ENCODE data around the gene CFAP65.

CFAP65 gene

GRCh38 chr2:219082332-219082958 is 41.1 kb upstream of the CFAP65 start:
- H3K4me3 ChIP-seq (ENCODE audit: low read length), result no peak overlapping the region
- no peak for DNase-seq (ENCODE audit: low read depth)
- TF ChIP-seq CTCF (conservative IDR thresholded peaks at IDR 0.05; ENCODE audit: low read length), result no peak

GRCh38 chr2:219081701-219082331 is 40.5 kb upstream of the CFAP65 start:
- DNase-seq (ENCODE audit: low read depth), result no peak
- H3K4me3 ChIP-seq (ENCODE audit: low read length), result no peak overlapping the region
- no peak for TF ChIP-seq CTCF (conservative IDR thresholded peaks at IDR 0.05; ENCODE audit: low read length)

DNA sequence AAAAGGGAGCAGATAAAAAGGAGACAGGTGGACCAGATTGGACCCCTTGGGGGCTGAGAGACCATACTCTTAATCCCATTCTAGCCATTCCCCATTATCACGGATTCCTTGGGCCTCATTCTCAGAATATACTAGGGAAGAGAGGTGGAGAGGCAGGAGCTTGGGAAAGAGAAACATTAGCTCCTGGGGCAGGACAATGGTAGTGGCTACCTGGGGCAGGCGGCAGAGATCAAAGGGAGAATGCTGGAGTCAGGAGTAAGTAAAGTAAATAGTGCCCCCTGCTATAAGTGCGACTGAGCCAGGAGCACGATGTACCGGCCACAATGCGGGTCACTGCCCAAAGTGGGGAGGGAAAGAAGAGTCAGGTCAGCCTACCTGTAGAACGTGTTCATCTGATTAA is 39.8 kb upstream of the CFAP65 start:
- TF ChIP-seq CTCF (conservative IDR thresholded peaks at IDR 0.05; ENCODE audit: low read length), result no peak
- DNase-seq (ENCODE audit: low read depth), result no peak
- no peak overlapping the region for H3K4me3 ChIP-seq (ENCODE audit: low read length)

DNA sequence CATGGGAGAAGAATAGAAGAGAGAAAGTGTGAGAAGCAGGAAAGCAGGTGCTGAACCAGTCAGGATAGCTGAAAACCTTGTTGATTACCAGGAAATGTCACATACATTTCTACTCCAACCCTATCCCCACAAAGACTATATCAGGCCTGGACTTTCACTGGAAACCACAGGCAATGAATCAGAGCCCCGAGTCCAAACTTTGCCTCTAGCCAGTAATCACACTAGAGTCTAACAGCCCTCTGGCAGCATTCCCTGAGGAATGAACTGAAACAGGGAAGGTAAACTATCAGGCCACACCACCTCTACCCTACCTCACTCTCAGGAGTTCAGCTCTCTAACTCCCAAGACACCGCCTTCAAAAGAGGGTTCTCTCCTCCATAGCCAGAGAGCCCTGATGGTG is 38.1 kb upstream of the CFAP65 start:
- peak; percentile 24 for DNase-seq (ENCODE audit: low read depth)
- TF ChIP-seq CTCF (conservative IDR thresholded peaks at IDR 0.05; ENCODE audit: low read length), result no peak
- no peak overlapping the region for H3K4me3 ChIP-seq (ENCODE audit: low read length)

GRCh38 chr2:219078951-219079350 is 37.6 kb upstream of the CFAP65 start:
- TF ChIP-seq CTCF (conservative IDR thresholded peaks at IDR 0.05; ENCODE audit: low read length), result no peak
- no peak for DNase-seq (ENCODE audit: low read depth)

GRCh38 chr2:219078126-219078525 is 36.8 kb upstream of the CFAP65 start:
- no peak overlapping the region for H3K4me3 ChIP-seq (ENCODE audit: low read length)
- no peak; the same call in 1 of the 2 replicates for TF ChIP-seq CTCF (conservative IDR thresholded peaks at IDR 0.05; ENCODE audit: low read length)
- no peak for DNase-seq (ENCODE audit: low read depth)

More at GRCh38 chr2:219078951-219079350, 37.6 kb upstream of the CFAP65 start:
- no peak overlapping the region for H3K4me3 ChIP-seq (ENCODE audit: low read length)

DNA sequence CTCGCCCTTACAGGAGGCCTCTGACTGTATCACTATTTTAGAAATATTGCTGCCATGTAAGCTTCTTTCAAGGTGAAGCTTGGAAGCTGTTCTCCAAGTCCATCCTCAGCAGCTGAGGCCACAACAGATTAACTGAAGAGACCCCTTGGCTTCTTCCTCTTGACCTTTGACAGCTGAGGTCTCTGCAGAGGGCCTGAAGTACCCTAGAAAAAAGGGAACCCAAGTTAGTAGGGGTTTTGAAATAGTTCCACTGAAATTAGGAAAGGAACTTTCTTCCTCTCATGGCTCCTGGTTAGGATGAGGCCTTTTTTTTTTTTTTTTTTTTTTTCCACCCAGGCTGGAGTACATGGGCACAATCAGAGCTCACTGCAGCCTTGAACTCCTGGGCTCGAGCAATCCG is 34.9 kb upstream of the CFAP65 start:
- no peak overlapping the region for H3K4me3 ChIP-seq (ENCODE audit: low read length)
- no peak for DNase-seq (ENCODE audit: low read depth)
- TF ChIP-seq CTCF (conservative IDR thresholded peaks at IDR 0.05; ENCODE audit: low read length), result no peak

All from AG10803 (cell line).